ENCODE data around the gene RARS2. TPM values are rescaled to one million over a fixed set of nuclear protein-coding genes. Genes with fewer than 3 reads are reported as not detected.

The RARS2 gene
- total and polyA plus RNA-seq, 2 experiments from 2014 or later, result 53.2 to 75.0 TPM

- H3K9me3 ChIP-seq (ENCODE audit: low read depth), result no peaks in the 10 kb centered on the region
- H3K27me3 ChIP-seq, result no peaks in the 10 kb centered on the region
- H3K9me2 ChIP-seq (replicated peaks; ENCODE audit: insufficient read depth), result no peaks in the 10 kb centered on the region
- TF ChIP-seq, protein P1, sequence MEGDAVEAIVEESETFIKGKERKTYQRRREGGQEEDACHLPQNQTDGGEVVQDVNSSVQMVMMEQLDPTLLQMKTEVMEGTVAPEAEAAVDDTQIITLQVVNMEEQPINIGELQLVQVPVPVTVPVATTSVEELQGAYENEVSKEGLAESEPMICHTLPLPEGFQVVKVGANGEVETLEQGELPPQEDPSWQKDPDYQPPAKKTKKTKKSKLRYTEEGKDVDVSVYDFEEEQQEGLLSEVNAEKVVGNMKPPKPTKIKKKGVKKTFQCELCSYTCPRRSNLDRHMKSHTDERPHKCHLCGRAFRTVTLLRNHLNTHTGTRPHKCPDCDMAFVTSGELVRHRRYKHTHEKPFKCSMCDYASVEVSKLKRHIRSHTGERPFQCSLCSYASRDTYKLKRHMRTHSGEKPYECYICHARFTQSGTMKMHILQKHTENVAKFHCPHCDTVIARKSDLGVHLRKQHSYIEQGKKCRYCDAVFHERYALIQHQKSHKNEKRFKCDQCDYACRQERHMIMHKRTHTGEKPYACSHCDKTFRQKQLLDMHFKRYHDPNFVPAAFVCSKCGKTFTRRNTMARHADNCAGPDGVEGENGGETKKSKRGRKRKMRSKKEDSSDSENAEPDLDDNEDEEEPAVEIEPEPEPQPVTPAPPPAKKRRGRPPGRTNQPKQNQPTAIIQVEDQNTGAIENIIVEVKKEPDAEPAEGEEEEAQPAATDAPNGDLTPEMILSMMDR (IDR thresholded peaks at IDR 0.05; ENCODE audit: poor library complexity), result no peak
- TF ChIP-seq EZH2phosphoT487 (IDR thresholded peaks at IDR 0.05; ENCODE audit: low read depth, severe bottlenecking, unreplicated experiment) (no peak), EZH2 (IDR thresholded peaks at IDR 0.05; ENCODE audit: borderline replicate concordance) (no peak)
- no peaks in the 10 kb centered on the region for H3K36me3 ChIP-seq (replicated peaks; ENCODE audit: insufficient read depth, low read depth)
- H4K20me1 ChIP-seq (ENCODE audit: insufficient read depth, poor library complexity, severe bottlenecking), result no peaks in the 10 kb centered on the region
- no peak overlapping the region for H3K4me3 ChIP-seq
- no peak for DNase-seq (ENCODE audit: low spot score)
- no peak overlapping the region for H3K4me2 ChIP-seq
- H2AFZ ChIP-seq, result no peak overlapping the region
- H3K27ac ChIP-seq, result no peak overlapping the region
- H3K4me1 ChIP-seq (ENCODE audit: insufficient read depth), result no peaks in the 10 kb centered on the region
- H3K79me2 ChIP-seq, result peaks cover 17% of the 10 kb centered on the region
Measured at GRCh38 chr6:87558446-87558845, 31.3 kb downstream of the RARS2 start.

DNA sequence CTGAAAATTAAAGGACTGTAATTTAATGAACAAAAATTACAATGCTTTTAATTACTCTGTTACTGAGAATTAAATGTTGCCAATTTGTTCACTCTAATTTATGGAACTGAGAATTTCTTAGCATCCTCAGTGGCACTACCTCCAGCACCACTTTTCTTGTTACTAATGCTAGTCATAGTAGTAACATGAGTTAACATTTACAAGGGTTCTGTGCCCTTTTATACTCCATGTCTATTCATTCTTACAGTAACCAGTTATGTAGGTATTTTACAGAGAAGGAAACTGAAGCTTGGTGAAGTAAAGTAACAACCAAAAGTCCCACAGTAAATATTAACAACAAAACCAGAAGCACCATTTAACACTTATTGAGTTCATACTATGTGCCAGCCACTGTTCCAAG lies 34.3 kb downstream of the RARS2 start:
- Histone ChIP-seq H3K9me3 (ENCODE audit: low read depth) (no peaks in the 10 kb centered on the region), H3K27ac (no peak overlapping the region), H3K4me3 (no peak overlapping the region), H4K20me1 (ENCODE audit: insufficient read depth, poor library complexity, severe bottlenecking) (no peaks in the 10 kb centered on the region), H3K4me1 (ENCODE audit: insufficient read depth) (no peaks in the 10 kb centered on the region), H2AFZ (no peak overlapping the region), H3K9me2 (replicated peaks; ENCODE audit: insufficient read depth) (no peaks in the 10 kb centered on the region), H3K36me3 (replicated peaks; ENCODE audit: insufficient read depth, low read depth) (no peaks in the 10 kb centered on the region), H3K4me2 (no peak overlapping the region), H3K27me3 (no peaks in the 10 kb centered on the region), H3K79me2 (peaks cover 14% of the 10 kb centered on the region)
- TF ChIP-seq EZH2phosphoT487 (IDR thresholded peaks at IDR 0.05; ENCODE audit: low read depth, severe bottlenecking, unreplicated experiment) (no peak), EZH2 (IDR thresholded peaks at IDR 0.05; ENCODE audit: borderline replicate concordance) (no peak)
- TF ChIP-seq, protein P1 (IDR thresholded peaks at IDR 0.05; ENCODE audit: poor library complexity), result no peak
- no peak for DNase-seq (ENCODE audit: low spot score)

GRCh38 chr6:87553159-87553765 lies 36.5 kb downstream of the RARS2 start:
- Histone ChIP-seq H3K79me2 (peaks cover 16% of the 10 kb centered on the region), H3K27ac (no peak overlapping the region), H3K9me2 (replicated peaks; ENCODE audit: insufficient read depth) (no peaks in the 10 kb centered on the region), H3K27me3 (no peaks in the 10 kb centered on the region), H3K4me1 (ENCODE audit: insufficient read depth) (no peaks in the 10 kb centered on the region), H4K20me1 (ENCODE audit: insufficient read depth, poor library complexity, severe bottlenecking) (no peaks in the 10 kb centered on the region), H3K4me3 (no peak overlapping the region), H3K36me3 (replicated peaks; ENCODE audit: insufficient read depth, low read depth) (no peaks in the 10 kb centered on the region), H3K9me3 (ENCODE audit: low read depth) (no peaks in the 10 kb centered on the region), H2AFZ (no peak overlapping the region), H3K4me2 (no peak overlapping the region)
- WGBS (ENCODE audit: low lambda C conversion rate, missing lambda C conversion rate), result 97% methylated on average over 4 of the region's 4 CpGs
- TF ChIP-seq EZH2 (IDR thresholded peaks at IDR 0.05; ENCODE audit: borderline replicate concordance), result no peak
- TF ChIP-seq EZH2phosphoT487 (IDR thresholded peaks at IDR 0.05; ENCODE audit: low read depth, severe bottlenecking, unreplicated experiment), result no peak
- TF ChIP-seq, protein P1 (IDR thresholded peaks at IDR 0.05; ENCODE audit: poor library complexity), result no peak
- no peak for DNase-seq (ENCODE audit: low spot score)

- H3K79me2 ChIP-seq, result peaks cover 13% of the 10 kb centered on the region
- H3K4me3 ChIP-seq, result no peak overlapping the region
- TF ChIP-seq EZH2phosphoT487 (IDR thresholded peaks at IDR 0.05; ENCODE audit: low read depth, severe bottlenecking, unreplicated experiment), result no peak
- TF ChIP-seq, protein P1 (IDR thresholded peaks at IDR 0.05; ENCODE audit: poor library complexity), result no peak
- TF ChIP-seq EZH2 (IDR thresholded peaks at IDR 0.05; ENCODE audit: borderline replicate concordance), result no peak
- no peak for DNase-seq (ENCODE audit: low spot score)
- H3K36me3 ChIP-seq (replicated peaks; ENCODE audit: insufficient read depth, low read depth), result no peaks in the 10 kb centered on the region
- H3K4me2 ChIP-seq, result no peak overlapping the region
- no peak overlapping the region for H3K27ac ChIP-seq
- no peaks in the 10 kb centered on the region for H3K9me2 ChIP-seq (replicated peaks; ENCODE audit: insufficient read depth)
- no peaks in the 10 kb centered on the region for H4K20me1 ChIP-seq (ENCODE audit: insufficient read depth, poor library complexity, severe bottlenecking)
- H3K4me1 ChIP-seq (ENCODE audit: insufficient read depth), result no peaks in the 10 kb centered on the region
- no peaks in the 10 kb centered on the region for H3K9me3 ChIP-seq (ENCODE audit: low read depth)
- 84% methylated on average over 2 of the region's 2 CpGs for WGBS (ENCODE audit: low lambda C conversion rate, missing lambda C conversion rate)
- no peak overlapping the region for H2AFZ ChIP-seq
- no peaks in the 10 kb centered on the region for H3K27me3 ChIP-seq
Measured at GRCh38 chr6:87551799-87552198, 38.0 kb downstream of the RARS2 start.
